Activated T-cell treated with anti-CD3 and anti-CD28 coated beads, Interleukin-2, amount 50 U/mL, for 4 hours (primary cell): ENCODE data around the gene PCDHGB1. TPM values are rescaled to one million over a fixed set of nuclear protein-coding genes. Genes with fewer than 3 reads are reported as not detected.
A peak's percentile ranks its signal among the peaks of the same experiment; 100 is the strongest.
"Not testable (repeated sequence)": the region's sequence is repeated elsewhere in the genome, so short reads cannot be mapped to it uniquely, and the experiment has no call there.

ENCODE experiments used
- ATAC-seq, 2 donors: fragments of 200-7000 bp; cut with Tn5 transposase; one replicate each; pipeline ENCODE4 v1.10.0; 2021
- DNase-seq: peaks from one replicate; pipeline ENCODE4 v3.0.0-alpha.2; 2020
- H3K27me3 Mint-ChIP-seq: one replicate; pipeline ENCODE4 v1.8.0; 2021; ENCODE audit warnings: low read depth, mixed read lengths
- H3K36me3 Mint-ChIP-seq: one replicate; pipeline ENCODE4 v1.8.0; 2022; ENCODE audit warnings: mixed read lengths; ENCODE audit not compliant: insufficient read depth
- H3K4me1 Mint-ChIP-seq: one replicate; pipeline ENCODE4 v1.8.0; 2021; ENCODE audit warnings: low read depth, mixed read lengths
- H3K4me3 Mint-ChIP-seq: one replicate; pipeline ENCODE4 v1.8.0; 2021; ENCODE audit warnings: mild to moderate bottlenecking, moderate library complexity, mixed read lengths
- H3K9me3 Mint-ChIP-seq: one replicate; pipeline ENCODE4 v1.8.0; 2021; ENCODE audit warnings: mixed read lengths
- total RNA-seq, 3 donors: library from RNA; stranded (reverse); gene quantifications; one replicate each; pipeline ENCODE4 v1.2.1, GENCODE V29; 2021

The PCDHGB1 gene
- total RNA-seq, 3 donors from 2014 or later: 0.13 TPM; not detected in 2

GRCh38 chr5:141384471-141385267 is 34.8 kb downstream of the PCDHGB1 start:
- Mint-ChIP-seq H3K4me3 (no peak overlapping the region), H3K36me3 (peaks cover 5% of the 10 kb centered on the region), H3K27me3 (peaks cover 77% of the 10 kb centered on the region), H3K4me1 (peaks cover 2% of the 10 kb centered on the region), H3K9me3 (peaks cover 34% of the 10 kb centered on the region)
- ATAC-seq (no peak), DNase-seq (no peak)

DNA sequence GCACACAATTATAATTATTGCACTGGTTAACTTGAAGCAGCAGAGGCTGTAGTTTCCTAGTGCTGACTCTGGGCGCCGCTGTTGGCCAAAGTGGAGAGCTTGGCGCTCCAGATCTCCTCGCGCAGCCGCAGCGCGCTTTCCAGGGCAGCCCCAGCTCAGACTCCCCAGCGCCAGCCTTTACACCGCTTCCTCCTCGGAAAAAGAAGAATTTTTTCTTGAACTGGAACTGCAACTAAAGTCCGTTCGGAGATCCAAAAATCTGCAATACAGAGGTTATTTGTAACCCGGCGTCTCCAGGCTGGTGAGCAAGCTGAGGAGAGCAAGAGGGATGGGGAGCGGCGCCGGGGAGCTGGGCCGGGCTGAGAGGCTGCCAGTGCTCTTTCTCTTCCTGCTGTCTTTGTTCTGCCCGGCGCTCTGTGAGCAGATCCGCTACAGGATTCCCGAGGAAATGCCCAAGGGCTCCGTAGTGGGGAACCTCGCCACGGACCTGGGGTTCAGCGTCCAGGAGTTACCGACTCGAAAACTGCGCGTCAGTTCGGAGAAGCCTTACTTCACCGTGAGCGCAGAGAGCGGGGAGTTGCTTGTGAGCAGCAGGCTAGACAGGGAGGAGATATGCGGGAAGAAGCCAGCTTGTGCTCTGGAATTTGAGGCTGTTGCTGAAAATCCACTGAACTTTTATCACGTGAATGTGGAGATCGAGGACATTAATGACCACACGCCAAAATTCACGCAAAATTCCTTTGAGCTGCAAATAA is 37.8 kb downstream of the PCDHGB1 start, which contains the start of gene PCDHGB4:
TSS of gene PCDHGB4 (plus strand) at position 142 of the 755 bp plus-strand sequence. CDS start at position 329, 187 bp downstream.
- H3K4me3 Mint-ChIP-seq, H3K4me1 Mint-ChIP-seq, DNase-seq, H3K36me3 Mint-ChIP-seq: not testable (repeated sequence)
- peaks cover 34% of the 10 kb centered on the region for H3K9me3 Mint-ChIP-seq
- peak; percentile 41 to 51 for ATAC-seq
- peaks cover 76% of the 10 kb centered on the region for H3K27me3 Mint-ChIP-seq

DNA sequence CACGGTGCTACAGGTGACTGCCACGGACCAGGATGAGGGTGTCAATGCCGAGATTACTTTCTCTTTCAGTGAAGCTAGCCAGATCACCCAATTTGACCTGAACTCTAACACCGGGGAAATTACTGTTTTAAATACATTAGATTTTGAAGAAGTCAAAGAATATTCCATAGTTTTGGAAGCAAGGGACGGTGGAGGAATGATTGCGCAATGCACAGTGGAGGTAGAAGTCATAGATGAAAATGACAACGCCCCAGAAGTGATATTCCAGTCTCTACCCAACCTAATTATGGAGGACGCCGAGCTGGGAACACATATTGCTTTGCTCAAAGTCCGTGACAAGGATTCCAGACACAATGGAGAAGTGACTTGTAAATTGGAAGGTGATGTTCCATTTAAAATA is 38.8 kb downstream of the PCDHGB1 start:
- Mint-ChIP-seq H3K36me3 (peaks cover 5% of the 10 kb centered on the region), H3K27me3 (peaks cover 75% of the 10 kb centered on the region), H3K4me3 (no peak overlapping the region), H3K4me1 (no peaks in the 10 kb centered on the region), H3K9me3 (peaks cover 36% of the 10 kb centered on the region)
- no peak for DNase-seq
- no peak for ATAC-seq

DNA sequence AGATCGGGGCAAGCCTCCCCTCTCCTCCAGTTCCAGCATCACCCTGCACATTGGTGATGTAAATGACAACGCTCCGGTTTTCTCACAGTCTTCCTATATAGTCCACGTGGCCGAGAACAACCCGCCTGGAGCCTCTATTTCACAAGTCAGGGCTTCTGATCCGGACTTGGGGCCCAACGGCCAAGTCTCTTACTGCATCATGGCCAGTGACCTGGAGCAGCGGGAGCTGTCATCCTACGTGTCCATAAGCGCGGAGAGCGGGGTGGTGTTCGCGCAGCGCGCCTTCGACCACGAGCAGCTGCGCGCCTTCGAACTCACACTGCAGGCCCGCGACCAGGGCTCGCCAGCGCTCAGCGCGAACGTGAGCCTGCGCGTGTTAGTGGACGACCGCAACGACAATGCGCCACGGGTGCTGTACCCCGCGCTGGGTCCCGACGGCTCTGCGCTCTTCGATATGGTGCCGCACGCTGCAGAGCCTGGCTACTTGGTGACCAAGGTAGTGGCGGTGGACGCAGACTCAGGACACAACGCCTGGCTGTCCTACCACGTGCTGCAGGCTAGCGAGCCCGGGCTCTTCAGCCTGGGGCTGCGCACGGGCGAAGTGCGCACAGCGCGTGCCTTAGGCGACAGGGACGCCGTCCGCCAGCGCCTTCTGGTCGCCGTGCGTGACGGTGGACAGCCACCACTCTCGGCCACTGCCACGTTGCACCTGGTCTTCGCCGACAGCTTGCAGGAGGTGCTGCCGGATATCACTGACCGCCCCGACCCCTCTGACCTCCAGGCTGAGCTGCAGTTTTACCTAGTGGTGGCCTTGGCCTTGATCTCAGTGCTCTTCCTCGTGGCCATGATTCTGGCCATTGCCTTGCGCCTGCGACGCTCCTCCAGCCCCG is 39.5 kb downstream of the PCDHGB1 start:
- ATAC-seq: no peak
- DNase-seq: no peak
- H3K9me3 Mint-ChIP-seq: peaks cover 43% of the 10 kb centered on the region
- H3K27me3 Mint-ChIP-seq: peaks cover 75% of the 10 kb centered on the region
- H3K4me1 Mint-ChIP-seq: no peaks in the 10 kb centered on the region
- H3K36me3 Mint-ChIP-seq: peaks cover 5% of the 10 kb centered on the region
- H3K4me3 Mint-ChIP-seq: no peak overlapping the region

DNA sequence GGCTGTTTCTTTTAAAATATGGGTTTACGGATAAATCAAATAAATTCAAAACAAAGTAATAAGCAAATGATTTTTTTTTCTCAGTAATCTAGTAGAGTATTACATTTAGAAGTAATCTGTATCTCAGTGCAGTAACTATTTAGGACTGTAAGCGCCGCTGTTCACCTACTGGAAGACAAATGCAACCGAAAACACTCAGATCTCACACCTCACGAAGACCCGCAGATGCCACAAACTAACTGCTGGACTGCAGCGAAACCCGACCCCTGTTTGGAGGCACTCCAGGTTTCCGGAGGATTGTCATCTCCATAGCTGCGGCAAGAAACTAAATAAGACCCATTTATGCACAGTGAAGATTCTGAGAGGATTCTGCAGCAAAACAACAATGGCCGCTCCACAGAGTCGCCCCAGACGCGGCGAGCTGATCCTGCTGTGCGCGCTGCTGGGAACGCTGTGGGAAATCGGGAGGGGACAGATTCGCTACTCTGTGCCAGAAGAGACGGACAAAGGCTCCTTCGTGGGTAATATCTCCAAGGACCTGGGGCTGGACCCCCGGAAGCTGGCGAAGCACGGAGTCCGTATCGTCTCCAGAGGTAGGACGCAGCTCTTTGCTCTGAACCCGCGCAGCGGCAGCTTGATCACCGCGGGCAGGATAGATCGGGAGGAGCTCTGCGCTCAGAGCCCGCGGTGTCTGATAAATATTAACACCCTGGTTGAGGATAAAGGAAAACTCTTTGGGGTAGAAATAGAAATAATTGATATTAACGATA is 42.7 kb downstream of the PCDHGB1 start, which contains the start of gene PCDHGA8:
TSS of gene PCDHGA8 (plus strand) at position 205 of the 770 bp plus-strand sequence. CDS start at position 386, 181 bp downstream.
- ATAC-seq (no peak), DNase-seq (no peak)
- peaks cover 69% of the 10 kb centered on the region for H3K27me3 Mint-ChIP-seq
- no peak within 1 kb of the TSS for H3K4me3 Mint-ChIP-seq
- no peaks in the 10 kb centered on the region for H3K4me1 Mint-ChIP-seq
- peaks cover 33% of the 10 kb centered on the region for H3K9me3 Mint-ChIP-seq
- H3K36me3 Mint-ChIP-seq: peaks cover 3% of the 10 kb centered on the region

DNA sequence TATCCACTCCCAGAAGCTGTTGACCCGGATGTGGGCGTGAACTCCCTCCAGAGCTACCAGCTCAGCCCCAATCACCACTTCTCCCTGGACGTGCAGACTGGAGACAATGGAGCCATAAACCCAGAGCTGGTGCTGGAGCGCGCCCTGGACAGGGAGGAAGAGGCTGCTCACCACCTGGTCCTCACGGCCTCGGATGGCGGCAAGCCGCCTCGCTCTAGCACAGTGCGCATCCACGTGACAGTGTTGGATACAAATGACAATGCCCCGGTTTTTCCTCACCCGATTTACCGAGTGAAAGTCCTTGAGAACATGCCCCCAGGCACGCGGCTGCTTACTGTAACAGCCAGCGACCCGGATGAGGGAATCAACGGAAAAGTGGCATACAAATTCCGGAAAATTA is 43.4 kb downstream of the PCDHGB1 start:
- ATAC-seq (no peak), DNase-seq (no peak)
- no peaks in the 10 kb centered on the region for H3K4me1 Mint-ChIP-seq
- H3K36me3 Mint-ChIP-seq: peaks cover 3% of the 10 kb centered on the region
- H3K27me3 Mint-ChIP-seq: peaks cover 66% of the 10 kb centered on the region
- no peak overlapping the region for H3K4me3 Mint-ChIP-seq
- H3K9me3 Mint-ChIP-seq: peaks cover 33% of the 10 kb centered on the region

DNA sequence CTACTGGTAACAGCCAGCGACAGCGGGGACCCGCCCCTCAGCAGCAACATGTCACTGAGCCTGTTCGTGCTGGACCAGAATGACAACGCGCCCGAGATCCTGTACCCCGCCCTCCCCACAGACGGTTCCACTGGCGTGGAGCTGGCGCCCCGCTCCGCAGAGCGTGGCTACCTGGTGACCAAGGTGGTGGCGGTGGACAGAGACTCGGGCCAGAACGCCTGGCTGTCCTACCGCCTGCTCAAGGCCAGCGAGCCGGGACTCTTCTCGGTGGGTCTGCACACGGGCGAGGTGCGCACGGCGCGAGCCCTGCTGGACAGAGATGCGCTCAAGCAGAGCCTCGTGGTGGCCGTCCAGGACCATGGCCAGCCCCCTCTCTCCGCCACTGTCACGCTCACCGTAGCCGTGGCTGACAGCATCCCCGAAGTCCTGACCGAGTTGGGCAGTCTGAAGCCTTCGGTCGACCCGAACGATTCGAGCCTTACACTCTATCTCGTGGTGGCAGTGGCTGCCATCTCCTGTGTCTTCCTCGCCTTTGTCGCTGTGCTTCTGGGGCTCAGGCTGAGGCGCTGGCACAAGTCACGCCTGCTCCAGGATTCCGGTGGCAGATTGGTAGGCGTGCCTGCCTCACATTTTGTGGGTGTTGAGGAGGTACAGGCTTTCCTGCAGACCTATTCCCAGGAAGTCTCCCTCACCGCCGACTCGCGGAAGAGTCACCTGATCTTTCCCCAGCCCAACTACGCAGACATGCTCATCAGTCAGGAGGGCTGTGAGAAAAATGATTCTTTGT is 44.7 kb downstream of the PCDHGB1 start:
- Mint-ChIP-seq H3K9me3 (peaks cover 33% of the 10 kb centered on the region), H3K27me3 (peaks cover 65% of the 10 kb centered on the region)
- not testable (repeated sequence) for H3K36me3 Mint-ChIP-seq, H3K4me3 Mint-ChIP-seq, ATAC-seq, DNase-seq, H3K4me1 Mint-ChIP-seq

- ATAC-seq: peak; percentile 69 to 90
- peaks cover 29% of the 10 kb centered on the region for H3K9me3 Mint-ChIP-seq
- not testable (repeated sequence) for DNase-seq, H3K4me1 Mint-ChIP-seq, H3K36me3 Mint-ChIP-seq
- peak within 1 kb of the TSS; percentile 45 for H3K4me3 Mint-ChIP-seq
- peaks cover 66% of the 10 kb centered on the region for H3K27me3 Mint-ChIP-seq
Measured at GRCh38 chr5:141397756-141398551, 48.1 kb downstream of the PCDHGB1 start, which contains the start of gene PCDHGB5. PCDHGB5 (plus strand) TSS chr5:141397947; CDS start chr5:141398128, 181 bp downstream.

DNA sequence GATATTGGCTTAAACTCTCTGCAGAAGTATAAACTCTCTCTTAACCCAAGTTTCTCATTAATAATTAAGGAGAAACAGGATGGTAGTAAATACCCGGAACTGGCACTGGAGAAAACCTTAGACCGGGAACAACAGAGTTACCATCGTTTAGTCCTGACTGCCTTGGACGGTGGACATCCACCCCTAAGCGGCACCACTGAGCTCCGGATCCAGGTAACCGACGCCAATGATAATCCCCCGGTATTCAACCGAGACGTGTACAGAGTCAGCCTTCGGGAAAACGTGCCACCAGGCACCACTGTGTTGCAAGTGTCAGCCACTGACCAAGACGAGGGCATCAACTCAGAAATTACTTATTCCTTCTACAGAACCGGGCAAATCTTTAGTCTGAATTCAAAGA is 48.7 kb downstream of the PCDHGB1 start:
- ATAC-seq (no peak), DNase-seq (no peak)
- no peaks in the 10 kb centered on the region for H3K4me1 Mint-ChIP-seq
- peak overlapping the region; percentile 16 for H3K4me3 Mint-ChIP-seq
- peaks cover 67% of the 10 kb centered on the region for H3K27me3 Mint-ChIP-seq
- peaks cover 26% of the 10 kb centered on the region for H3K9me3 Mint-ChIP-seq
- H3K36me3 Mint-ChIP-seq: no peaks in the 10 kb centered on the region

GRCh38 chr5:141399555-141400258 is 49.8 kb downstream of the PCDHGB1 start:
- no peaks in the 10 kb centered on the region for H3K4me1 Mint-ChIP-seq
- no peak for ATAC-seq
- H3K27me3 Mint-ChIP-seq: peaks cover 69% of the 10 kb centered on the region
- no peak overlapping the region for H3K4me3 Mint-ChIP-seq
- no peaks in the 10 kb centered on the region for H3K36me3 Mint-ChIP-seq
- no peak for DNase-seq
- peaks cover 18% of the 10 kb centered on the region for H3K9me3 Mint-ChIP-seq
